Peyer's patch (tissue), 4 donors: Measurements from ENCODE around the gene DNAJA4. TPM values are rescaled to one million over a fixed set of nuclear protein-coding genes. Genes with fewer than 3 reads are reported as not detected.

Experiments
- DNase-seq, 3 donors: peaks; one replicate each; pipeline ENCODE4 v3.0.0-alpha.2; 2017 to 2019
- H3K27ac ChIP-seq, 4 donors: fragments of 200-600 bp; sonication (generic); one replicate each; pipeline ENCODE4 v1.5.1; 2016 to 2019
- H3K27me3 ChIP-seq, 2 donors: fragments of 200-600 bp; sonication (generic); one replicate each; pipeline ENCODE4 v1.5.1; 2019
- H3K36me3 ChIP-seq, 3 donors: fragments of 200-600 bp; sonication (generic); one replicate each; pipeline ENCODE4 v1.5.1; 2016 to 2019
- H3K4me1 ChIP-seq, 4 donors: fragments of 200-600 bp; sonication (generic); one replicate each; pipeline ENCODE4 v1.5.1; 2016 to 2019
- H3K4me3 ChIP-seq, 4 donors: fragments of 200-600 bp; sonication (generic); 1 replicate in 3 of 4; 2 replicates in 1 of 4; pipeline ENCODE4 v1.5.1; 2016 to 2019; ENCODE audit warnings: mild to moderate bottlenecking in 1 of 4
- H3K9me3 ChIP-seq, 4 donors: fragments of 200-600 bp; sonication (generic); one replicate each; pipeline ENCODE4 v1.5.1; 2016 to 2019; ENCODE audit warnings: mild to moderate bottlenecking in 1 of 4
- POLR2A ChIP-seq, 2 donors: fragments of 450-650 bp; IDR thresholded peaks; one replicate each; pipeline ENCODE4 v1.5.1; 2017; ENCODE audit warnings: antibody characterized with exemption in 2 of 2, mild to moderate bottlenecking in 2 of 2, moderate library complexity in 2 of 2
- total RNA-seq, 4 donors: library from RNA; depleted of rRNA; stranded (reverse); fragments of >200 nt; gene quantifications; one replicate each; pipeline ENCODE4 v1.1.0, GENCODE V29; 2016
- TF ChIP-seq, protein P1 (sequence below), 6 experiments: fragments of 450-650 bp in 4 of 6; fragments of 200-600 bp in 2 of 6; sonication (generic) in 1 of 6; IDR thresholded peaks; one replicate each; pipeline ENCODE4 v1.5.1; 2017 to 2019; ENCODE audit warnings: antibody characterized with exemption in 6 of 6, mild to moderate bottlenecking in 3 of 6, moderate library complexity in 1 of 6

DNAJA4 gene
- total RNA-seq, 4 donors from 2014 or later, result 25.6 to 48.9 (median 33.5) TPM

- Histone ChIP-seq H3K27ac (no peak overlapping the region), H3K9me3 (no peaks in the 10 kb centered on the region), H3K4me3 (no peak overlapping the region), H3K4me1 (peaks cover 0 to 9% (median 2%) of the 10 kb centered on the region in 4 donors), H3K27me3 (no peaks in the 10 kb centered on the region), H3K36me3 (no peaks in the 10 kb centered on the region)
- TF ChIP-seq POLR2A (IDR thresholded peaks at IDR 0.05), result no peak
- TF ChIP-seq, protein P1, sequence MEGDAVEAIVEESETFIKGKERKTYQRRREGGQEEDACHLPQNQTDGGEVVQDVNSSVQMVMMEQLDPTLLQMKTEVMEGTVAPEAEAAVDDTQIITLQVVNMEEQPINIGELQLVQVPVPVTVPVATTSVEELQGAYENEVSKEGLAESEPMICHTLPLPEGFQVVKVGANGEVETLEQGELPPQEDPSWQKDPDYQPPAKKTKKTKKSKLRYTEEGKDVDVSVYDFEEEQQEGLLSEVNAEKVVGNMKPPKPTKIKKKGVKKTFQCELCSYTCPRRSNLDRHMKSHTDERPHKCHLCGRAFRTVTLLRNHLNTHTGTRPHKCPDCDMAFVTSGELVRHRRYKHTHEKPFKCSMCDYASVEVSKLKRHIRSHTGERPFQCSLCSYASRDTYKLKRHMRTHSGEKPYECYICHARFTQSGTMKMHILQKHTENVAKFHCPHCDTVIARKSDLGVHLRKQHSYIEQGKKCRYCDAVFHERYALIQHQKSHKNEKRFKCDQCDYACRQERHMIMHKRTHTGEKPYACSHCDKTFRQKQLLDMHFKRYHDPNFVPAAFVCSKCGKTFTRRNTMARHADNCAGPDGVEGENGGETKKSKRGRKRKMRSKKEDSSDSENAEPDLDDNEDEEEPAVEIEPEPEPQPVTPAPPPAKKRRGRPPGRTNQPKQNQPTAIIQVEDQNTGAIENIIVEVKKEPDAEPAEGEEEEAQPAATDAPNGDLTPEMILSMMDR (IDR thresholded peaks at IDR 0.05), result no peak
- no peak for DNase-seq
Measured at GRCh38 chr15:78311292-78311691, 46.9 kb downstream of the DNAJA4 start.

GRCh38 chr15:78312536-78312935 lies 48.2 kb downstream of the DNAJA4 start:
- no peaks in the 10 kb centered on the region for H3K9me3 ChIP-seq
- no peak overlapping the region for H3K4me3 ChIP-seq
- H3K36me3 ChIP-seq, result no peaks in the 10 kb centered on the region
- TF ChIP-seq, protein P1 (IDR thresholded peaks at IDR 0.05), result no peak
- no peak for TF ChIP-seq POLR2A (IDR thresholded peaks at IDR 0.05)
- no peak for DNase-seq
- H3K4me1 ChIP-seq, result peaks cover 0 to 14% (median 5%) of the 10 kb centered on the region in 4 donors
- H3K27ac ChIP-seq, result no peak overlapping the region
- no peaks in the 10 kb centered on the region for H3K27me3 ChIP-seq

- Histone ChIP-seq H3K4me1 (peaks cover 0 to 14% (median 5%) of the 10 kb centered on the region in 4 donors), H3K27ac (no peak overlapping the region), H3K9me3 (no peaks in the 10 kb centered on the region), H3K36me3 (no peaks in the 10 kb centered on the region), H3K27me3 (no peaks in the 10 kb centered on the region), H3K4me3 (no peak overlapping the region)
- TF ChIP-seq, protein P1 (IDR thresholded peaks at IDR 0.05), result no peak
- TF ChIP-seq POLR2A (IDR thresholded peaks at IDR 0.05), result no peak
- no peak for DNase-seq
Measured at GRCh38 chr15:78312957-78313356, 48.6 kb downstream of the DNAJA4 start.

- no peaks in the 10 kb centered on the region for H3K9me3 ChIP-seq
- no peaks in the 10 kb centered on the region for H3K36me3 ChIP-seq
- H3K27ac ChIP-seq, result no peak overlapping the region
- TF ChIP-seq, protein P1 (IDR thresholded peaks at IDR 0.05), result no peak
- TF ChIP-seq POLR2A (IDR thresholded peaks at IDR 0.05), result no peak
- H3K4me1 ChIP-seq, result peaks cover 0 to 14% (median 5%) of the 10 kb centered on the region in 4 donors
- no peak overlapping the region for H3K4me3 ChIP-seq
- DNase-seq, result no peak
- no peaks in the 10 kb centered on the region for H3K27me3 ChIP-seq
Measured at GRCh38 chr15:78313383-78313782, 49.0 kb downstream of the DNAJA4 start.

DNA sequence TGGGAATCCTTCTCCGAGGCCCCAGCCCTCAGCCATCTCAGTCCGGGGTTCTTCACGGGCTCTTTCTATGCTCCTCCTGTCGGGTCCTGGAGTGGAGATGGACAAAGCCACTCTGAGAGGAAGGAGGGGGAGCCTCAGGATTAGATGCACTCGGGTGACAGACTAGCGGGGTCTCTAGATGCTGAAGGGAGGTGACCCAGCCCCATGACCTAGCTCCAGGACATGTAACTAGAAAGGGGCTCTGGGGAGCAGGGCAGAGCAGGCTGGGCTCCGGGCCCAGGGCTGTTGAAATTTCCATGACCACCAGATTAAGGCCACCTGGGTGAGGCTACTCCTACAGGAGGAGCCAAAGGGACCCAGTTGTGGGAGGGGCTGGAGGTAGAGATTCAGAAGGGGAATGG lies 49.8 kb downstream of the DNAJA4 start:
- TF ChIP-seq, protein P1 (IDR thresholded peaks at IDR 0.05), result no peak
- no peak for TF ChIP-seq POLR2A (IDR thresholded peaks at IDR 0.05)
- H3K4me3 ChIP-seq, result no peak overlapping the region
- no peak for DNase-seq
- H3K4me1 ChIP-seq, result peaks cover 0 to 9% (median 4%) of the 10 kb centered on the region in 4 donors
- no peak overlapping the region for H3K27ac ChIP-seq
- no peaks in the 10 kb centered on the region for H3K9me3 ChIP-seq
- H3K36me3 ChIP-seq, result no peaks in the 10 kb centered on the region
- no peaks in the 10 kb centered on the region for H3K27me3 ChIP-seq
